GM19463 (cell line): Measurements from ENCODE around the gene GDF10.

Experiments
- ATAC-seq: cut with Tn5 transposase; IDR thresholded peaks from one replicate; pipeline ENCODE4 v1.9.1; 2021; ENCODE audit warnings: mild to moderate bottlenecking, moderate library complexity; ENCODE audit not compliant: unreplicated experiment

GDF10 gene

DNA sequence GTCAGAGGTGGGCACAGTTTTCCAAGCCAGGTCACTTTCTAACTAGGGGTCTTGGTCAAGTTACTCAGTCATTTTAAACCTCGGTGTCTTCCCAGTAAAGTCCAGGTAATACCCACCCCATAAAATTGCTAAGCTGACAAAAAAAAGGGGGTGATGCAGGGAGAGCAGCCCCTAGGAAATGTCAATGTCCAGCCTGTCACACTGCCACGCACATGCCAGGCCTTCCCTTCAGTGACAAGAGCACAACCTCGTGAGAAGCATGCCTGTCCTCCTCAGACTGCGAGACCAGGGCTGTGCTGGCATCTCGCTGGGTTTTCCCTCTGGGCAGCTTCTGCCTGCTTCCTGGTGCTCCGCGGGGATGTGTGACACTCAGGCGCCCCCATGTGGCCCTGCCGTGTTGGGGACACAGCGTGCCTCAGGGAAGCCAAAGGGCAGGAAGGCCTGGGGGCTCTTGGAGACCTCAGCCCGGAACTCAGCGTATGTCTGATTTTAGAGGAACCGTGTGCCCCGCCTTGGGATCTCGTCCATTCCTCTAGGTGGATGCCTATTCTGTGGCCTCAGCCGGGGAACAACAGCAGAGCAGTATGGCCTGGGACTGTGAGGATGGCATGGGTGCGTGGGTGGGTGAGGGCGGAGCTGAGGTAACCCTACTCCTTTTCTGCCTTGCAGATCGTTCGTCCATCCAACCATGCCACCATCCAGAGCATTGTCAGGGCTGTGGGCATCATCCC lies 12.1 kb downstream of the GDF10 start:
- ATAC-seq: peak; percentile 80

DNA sequence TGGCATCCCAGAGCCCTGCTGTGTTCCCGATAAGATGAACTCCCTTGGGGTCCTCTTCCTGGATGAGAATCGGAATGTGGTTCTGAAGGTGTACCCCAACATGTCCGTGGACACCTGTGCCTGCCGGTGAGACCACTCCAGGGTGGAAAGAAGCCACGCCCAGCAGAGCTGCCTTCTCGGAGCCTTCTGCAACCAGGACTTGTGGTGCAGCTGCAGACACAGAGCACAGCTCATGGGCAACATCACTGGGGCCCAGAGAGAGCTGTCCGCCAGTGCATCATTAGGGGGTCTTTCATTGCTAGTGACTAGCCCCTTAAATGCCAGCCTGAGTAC lies 12.6 kb downstream of the GDF10 start:
- no peak for ATAC-seq

DNA sequence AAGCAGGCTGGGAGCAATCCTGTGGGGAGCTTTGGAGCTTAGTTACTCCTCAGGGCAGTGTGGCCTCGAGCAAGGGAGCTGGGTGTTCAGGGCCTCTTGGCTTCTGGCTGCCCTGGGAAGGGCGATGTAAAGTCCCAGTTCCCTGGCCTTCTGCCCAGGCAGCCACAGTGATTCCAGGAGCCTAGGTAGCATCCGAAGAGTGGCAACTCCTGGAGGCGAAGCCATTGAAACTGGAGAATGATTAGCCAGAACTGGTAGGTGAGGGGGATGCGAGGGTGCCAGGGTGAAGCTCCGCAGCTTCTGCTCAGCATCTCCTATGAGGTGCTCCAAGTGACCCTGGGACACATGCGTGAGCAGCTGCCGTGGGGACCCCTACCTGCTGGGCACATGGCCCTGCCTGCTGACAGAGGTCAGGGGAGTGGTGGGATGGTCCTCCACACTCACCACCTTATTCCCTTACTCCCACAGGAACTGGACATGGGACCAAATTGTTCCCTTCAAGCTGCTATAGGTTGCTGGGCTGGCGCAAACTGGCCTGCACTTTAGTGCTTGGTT lies 14.5 kb downstream of the GDF10 start:
- no peak for ATAC-seq

DNA sequence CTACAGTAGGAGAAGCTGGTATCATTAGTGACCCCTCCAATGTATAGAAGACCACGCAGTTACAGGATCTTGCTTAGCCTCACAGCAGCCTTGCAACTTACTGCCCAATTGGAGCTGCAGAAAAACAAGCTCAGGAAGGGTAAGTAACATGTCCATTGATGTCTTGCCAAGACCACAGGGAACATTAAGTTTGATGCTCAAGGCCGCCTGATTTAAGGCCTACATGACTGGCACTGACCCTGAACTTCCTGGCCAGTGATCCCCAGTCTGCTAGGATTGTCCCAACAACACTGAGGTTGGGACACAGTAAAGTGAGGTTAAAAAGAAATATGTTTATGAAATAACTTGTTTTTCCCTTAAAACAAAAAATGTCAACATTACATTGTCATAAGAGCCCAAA lies 15.4 kb downstream of the GDF10 start:
- ATAC-seq: no peak

DNA sequence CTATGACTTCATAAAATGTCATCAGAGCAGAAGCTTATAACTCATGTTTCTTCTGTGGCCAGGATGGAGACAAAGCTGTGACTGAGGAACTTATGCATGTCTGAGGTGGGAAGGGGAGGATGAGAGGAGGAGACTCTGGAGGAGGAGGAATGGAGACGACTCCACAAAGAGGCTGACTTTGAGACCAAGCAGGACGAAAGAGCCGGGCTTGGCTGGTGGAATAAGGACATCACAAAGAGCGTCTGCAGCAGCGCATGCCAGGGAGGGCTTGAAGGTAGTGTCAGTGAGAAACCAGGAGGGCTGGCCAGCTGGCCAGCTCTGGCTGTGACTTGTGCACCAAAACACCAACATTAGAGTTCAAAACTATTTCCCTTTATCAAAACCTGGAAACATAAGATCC lies 16.1 kb downstream of the GDF10 start:
- no peak for ATAC-seq

DNA sequence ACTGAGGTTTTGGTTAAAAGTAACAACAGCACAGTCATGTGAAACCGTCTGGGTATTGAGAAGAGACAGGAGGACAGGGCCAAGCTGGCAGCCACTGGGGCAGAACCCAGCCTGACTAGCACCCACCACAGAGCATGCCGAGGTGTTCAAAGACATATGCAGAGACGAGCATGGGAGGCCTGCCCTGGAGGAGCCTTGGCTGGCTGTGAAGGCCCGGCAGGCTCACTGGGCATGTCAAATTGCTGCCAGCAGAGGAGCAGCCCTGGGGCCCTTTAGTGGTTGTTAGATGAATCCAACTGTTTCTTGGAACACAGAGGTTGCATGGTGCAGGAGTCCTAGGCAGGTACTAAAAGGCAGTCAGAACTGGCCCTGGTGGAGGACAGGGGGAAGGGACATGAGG lies 17.3 kb downstream of the GDF10 start:
- ATAC-seq: no peak

DNA sequence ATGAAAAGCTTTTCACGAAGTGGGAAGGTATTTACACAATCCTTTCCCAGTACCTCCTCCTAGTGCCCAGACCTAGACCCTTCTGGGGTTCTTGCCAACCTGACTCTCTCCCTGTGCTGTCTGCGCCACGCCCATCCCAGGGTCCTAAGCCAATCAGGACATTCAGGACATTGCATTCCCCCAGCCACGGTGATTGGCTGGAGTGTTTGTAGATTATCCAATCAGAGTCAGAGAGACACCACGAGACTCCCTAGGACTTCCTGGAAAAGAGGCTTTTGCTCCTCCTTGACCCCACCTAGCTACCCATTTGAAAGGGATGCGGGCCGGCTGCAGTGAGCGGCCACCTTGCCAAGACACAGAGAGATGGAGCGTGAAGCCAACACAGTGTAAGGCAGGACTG lies 18.7 kb downstream of the GDF10 start:
- no peak for ATAC-seq

DNA sequence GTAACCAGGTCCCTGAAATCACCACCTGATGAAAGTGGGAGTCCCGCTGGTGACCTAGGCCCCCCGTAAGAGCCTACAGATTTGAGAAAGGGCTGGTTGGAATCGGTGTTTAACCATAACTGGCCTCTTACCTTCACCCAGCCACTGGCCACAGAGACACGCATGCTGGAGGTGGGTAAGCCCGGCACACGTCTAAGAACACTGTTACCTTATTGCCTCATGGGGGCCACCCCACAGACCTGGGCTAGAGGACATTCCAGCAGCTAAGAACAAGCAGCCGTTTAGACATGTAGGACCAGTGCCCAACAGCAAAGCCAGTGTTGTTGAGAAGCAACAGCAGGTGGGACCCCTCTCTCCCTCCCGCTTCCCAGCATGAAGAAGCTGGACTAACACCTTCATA lies 19.8 kb downstream of the GDF10 start:
- no peak for ATAC-seq

DNA sequence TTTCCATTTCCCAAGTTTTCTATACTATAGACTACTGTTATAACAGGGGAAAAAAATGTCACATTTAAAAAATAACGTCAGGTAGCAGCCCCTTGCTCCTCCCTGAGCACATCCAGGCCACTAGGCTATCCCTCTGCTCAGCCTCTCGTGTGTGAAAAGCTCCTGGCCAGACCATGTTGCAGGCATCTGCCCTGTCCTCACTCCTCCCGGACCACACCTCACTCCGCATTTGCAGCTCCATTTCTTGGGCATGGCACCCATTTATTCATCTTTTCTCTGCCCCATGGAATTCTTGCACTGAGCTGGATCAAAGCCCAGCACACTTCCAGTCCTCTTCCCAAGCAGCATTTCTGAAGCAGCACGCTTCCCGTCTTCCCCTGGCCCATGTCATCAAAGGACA lies 20.8 kb downstream of the GDF10 start:
- ATAC-seq: no peak

DNA sequence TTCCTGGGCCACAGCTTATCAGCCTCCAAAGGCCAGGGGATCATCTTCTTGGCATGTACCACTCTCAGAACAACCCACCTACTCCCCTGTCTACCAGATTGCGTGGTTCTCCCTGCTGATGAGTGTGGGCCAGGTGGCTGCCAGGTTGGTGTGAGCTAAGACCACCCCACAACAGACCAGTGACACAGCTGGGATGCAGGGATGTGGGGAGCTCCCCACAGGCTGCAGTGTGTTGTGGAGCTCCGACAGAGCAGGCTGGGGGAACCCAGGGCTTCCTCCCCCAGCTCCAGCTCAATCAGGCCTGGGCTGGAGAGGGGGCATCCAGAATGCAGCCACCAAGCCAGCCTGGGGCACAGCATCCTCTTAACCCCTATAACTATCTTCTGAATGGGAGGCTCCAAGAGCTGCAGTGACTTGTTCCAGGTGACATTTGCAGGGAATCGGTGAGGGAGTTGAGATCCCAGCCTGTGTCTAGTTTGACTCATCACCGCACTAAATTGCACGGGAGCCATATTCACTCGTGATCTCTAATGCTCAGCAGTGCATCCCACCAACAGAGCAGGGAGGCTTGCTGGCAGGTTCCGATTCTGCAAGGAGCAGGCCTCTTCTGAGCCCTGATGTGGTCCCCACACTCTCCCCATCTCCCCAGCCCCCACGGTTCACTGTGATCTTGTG lies 21.7 kb downstream of the GDF10 start:
- no peak for ATAC-seq

DNA sequence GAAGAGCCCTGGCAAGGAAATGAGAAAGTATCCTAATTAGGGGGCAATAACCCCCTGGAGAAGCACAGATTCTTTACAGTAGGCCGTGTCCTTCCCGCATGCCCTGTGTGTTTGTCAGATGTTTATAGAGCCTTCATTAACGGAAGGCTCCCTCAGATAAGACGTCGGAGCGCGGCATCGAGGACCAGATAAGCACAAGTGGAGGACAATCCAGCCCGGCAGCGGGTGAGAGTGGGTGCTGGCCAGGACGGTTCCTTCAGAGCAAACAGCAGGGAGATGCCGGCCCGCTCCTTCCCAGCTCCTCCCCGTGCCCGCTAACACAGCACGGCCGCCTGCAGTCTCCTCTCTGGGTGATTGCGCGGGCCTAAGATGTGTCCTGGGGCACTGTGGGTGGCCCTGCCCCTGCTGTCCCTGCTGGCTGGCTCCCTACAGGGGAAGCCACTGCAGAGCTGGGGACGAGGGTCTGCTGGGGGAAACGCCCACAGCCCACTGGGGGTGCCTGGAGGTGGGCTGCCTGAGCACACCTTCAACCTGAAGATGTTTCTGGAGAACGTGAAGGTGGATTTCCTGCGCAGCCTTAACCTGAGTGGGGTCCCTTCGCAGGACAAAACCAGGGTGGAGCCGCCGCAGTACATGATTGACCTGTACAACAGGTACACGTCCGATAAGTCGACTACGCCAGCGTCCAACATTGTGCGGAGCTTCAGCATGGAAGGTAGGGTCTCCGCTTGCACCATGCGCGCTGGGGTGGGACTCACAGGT lies 22.5 kb downstream of the GDF10 start, which contains the start of gene GDF2:
TSS of gene GDF2 (plus strand) at position 155 of the 762 bp plus-strand sequence. CDS start at position 370, 215 bp downstream.
- no peak for ATAC-seq

DNA sequence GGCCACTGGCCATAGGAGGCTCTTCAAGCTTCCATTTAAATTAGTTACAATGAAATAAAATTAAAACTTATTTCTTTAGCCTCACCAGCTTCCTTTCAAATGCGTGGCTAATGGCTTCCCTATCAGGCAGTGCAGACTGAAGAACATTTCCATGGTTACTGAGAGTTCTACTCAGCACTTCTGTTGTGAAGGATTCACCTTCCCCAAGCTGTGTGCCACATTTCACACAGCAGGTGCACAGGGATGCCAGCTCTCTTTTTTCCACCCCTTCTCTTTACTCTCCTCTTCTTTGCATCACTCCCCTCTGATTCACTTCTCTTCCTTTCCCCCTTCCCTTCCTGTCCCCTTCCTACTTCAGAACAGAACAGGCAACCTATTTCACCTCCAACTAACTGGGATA lies 23.1 kb downstream of the GDF10 start:
- ATAC-seq: no peak

DNA sequence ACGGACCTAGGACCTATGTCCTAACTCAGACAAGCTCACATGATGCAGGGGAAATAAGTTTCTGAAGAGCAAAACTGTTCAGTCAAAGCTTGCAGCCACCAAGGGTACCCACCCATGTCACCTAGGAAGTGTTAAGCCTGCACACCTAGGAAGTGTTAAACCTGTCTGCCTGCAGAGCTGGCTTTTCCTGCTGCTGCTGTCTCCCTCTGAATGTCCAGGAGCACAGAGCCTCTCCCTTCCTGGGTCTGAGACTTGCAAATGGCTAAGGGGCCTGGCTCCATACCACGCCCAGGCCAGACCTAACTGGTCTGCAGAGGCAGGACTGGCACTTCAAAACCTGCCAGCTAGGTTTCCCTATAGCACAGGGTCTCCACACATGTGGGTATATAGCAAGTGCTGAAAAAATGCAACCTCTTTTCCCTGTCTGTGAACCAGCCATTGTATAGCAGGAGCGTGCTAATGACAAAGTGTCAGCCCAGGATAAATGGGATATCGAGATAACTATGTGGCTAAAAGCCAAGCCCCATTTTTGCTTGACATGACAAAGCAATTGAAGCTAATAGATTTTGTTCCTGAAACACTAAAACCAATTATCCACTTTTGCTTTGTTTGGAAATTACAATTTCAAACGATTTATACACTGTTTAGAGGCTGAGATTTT lies 23.8 kb downstream of the GDF10 start:
- ATAC-seq: no peak

DNA sequence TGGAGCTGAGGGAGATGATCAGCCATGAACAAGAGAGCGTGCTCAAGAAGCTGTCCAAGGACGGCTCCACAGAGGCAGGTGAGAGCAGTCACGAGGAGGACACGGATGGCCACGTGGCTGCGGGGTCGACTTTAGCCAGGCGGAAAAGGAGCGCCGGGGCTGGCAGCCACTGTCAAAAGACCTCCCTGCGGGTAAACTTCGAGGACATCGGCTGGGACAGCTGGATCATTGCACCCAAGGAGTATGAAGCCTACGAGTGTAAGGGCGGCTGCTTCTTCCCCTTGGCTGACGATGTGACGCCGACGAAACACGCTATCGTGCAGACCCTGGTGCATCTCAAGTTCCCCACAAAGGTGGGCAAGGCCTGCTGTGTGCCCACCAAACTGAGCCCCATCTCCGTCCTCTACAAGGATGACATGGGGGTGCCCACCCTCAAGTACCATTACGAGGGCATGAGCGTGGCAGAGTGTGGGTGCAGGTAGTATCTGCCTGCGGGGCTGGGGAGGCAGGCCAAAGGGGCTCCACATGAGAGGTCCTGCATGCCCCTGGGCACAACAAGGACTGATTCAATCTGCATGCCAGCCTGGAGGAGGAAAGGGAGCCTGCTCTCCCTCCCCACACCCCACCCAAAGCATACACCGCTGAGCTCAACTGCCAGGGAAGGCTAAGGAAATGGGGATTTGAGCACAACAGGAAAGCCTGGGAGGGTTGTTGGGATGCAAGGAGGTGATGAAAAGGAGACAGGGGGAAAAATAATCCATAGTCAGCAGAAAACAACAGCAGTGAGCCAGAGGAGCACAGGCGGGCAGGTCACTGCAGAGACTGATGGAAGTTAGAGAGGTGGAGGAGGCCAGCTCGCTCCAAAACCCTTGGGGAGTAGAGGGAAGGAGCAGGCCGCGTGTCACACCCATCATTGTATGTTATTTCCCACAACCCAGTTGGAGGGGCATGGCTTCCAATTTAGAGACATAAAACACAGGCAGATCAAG lies 25.6 kb downstream of the GDF10 start:
- no peak for ATAC-seq

DNA sequence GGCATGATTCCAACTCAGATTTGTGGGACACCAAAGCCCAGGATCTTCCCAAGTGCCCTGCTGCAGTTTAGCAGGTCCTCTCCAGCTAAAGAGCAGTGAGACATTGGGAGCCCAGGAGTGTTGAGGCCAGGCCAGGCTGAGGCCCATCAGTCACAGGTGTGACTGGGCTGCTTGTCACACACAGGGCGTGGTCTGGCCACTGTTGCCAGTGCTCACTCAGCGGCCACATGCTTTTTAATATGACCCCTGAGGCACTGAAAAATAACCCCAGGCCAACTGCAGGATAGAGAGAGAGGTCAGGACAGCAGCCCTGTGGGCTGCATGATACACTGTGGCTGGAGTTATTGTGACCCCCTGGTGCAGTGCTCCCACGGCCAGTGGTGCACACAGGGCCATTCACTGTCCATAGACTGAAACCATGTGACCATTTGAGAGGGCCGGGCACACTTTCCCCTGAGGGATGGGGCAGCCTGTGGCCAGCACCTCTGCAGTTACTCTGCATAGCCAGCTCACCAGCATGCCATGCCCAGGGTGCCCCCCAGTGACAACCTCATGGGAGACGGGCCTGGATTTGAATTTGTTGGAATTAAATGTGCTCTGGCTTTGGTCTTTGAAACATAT lies 26.4 kb downstream of the GDF10 start:
- ATAC-seq: no peak

DNA sequence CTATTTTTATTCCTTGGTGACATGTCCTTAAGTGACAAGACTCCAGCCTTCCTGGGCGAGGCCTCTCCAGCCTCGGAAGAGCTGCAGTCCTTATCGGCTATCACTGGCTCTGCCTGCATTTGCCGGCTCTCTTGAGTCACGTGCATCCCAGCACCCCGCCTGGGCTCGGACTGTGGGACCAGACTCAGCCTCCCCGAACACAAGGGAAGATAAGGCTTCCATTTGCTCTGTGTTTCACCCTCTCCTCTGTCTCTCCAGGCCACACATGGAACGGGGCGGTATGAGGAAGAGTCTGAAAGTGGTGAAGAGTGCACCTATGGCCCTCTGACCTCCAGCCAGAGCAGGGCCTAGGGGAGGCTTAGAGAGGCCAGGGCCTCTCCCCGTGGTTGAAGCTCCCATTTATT lies 26.9 kb downstream of the GDF10 start:
- no peak for ATAC-seq

DNA sequence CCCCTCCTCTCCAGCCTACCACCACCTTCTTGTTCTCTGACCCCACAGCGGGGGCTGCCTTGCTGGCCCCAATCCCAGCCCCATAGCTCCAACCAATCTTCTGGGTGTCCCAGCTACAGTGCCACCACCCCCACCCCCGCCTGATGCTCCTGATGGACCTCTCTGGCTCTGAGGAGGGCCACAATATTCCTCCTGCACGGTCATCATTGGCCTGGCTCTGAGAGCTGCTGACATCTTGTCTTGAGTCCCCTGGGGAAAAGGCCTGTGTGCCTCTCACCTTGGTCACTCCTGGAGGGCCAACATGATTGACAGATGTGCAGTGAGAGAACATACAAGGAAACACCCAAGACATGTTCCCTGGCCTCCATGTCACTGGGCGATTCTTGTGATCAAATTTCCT lies 29.9 kb downstream of the GDF10 start:
- ATAC-seq: no peak

DNA sequence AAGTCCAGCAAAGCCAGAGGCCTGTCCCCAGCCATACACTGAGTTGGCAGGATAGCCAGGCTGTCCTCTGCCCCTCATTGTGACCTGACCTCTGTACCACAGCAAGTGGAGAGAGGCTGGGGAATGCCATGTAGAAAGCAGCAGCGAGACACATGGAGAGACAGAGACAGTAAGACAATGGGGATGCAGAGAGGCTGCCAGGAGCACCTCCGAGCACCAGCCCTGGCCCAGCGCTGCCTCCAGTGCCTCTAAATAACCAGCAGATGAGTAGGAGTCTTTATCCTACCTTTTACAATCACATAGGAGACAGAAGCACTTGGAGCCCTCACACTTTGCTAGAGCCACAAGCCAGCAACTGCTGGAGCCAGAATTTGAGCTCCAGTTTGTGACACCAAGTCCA lies 30.4 kb downstream of the GDF10 start:
- no peak for ATAC-seq

DNA sequence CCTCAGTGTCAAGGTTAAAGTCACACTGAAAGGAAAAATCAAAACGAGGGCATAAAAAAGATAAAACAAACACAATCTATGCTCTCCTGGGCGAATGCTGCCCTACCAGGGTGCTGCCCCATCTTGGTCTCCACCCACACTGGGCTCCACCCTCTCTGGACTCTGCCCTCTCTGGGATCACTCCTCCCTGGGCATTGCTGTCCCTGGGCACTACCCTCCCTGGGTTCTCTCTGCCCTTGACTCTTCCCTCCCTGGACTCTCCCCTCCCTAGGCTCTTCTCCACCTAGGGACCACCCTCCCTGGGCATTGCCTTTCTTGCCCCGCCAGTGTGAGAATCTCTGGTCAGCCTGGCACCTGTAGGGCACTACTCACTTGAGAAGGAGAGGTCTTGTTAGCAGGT lies 30.8 kb downstream of the GDF10 start:
- ATAC-seq: no peak

DNA sequence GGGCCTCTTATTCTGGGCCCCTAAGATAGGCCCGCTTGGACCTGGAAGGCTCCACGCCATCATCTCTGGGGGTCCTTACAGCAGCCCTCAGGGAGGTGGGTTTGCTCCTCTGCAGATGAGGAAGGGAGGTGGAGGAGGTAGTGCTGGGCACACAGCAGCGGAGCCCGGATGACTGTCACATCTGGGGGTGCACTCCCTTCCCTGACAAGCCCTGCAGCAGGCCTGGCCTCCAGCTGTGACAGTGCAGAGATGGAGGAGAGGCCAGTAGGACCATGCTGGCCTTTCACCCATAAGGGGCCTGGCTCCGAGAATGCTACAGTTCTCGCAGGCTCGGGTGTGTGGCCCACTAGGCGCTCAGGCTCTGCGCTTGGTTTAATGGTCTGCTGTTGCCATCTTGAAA lies 31.5 kb downstream of the GDF10 start:
- no peak for ATAC-seq
